PC-9 (cell line): ENCODE measurements around the gene LYZL2.
"Not testable (repeated sequence)": the region's sequence is repeated elsewhere in the genome, so short reads cannot be mapped to it uniquely, and the experiment has no call there.

ENCODE experiments used
- CTCF ChIP-seq: fragments of 200-600 bp; sonication (generic); conservative IDR thresholded peaks from 2 replicates; pipeline ENCODE4 v1.6.1; 2017; ENCODE audit warnings: mixed run types, antibody characterized with exemption, mild to moderate bottlenecking, moderate library complexity
- EZH2 ChIP-seq: fragments of 200-600 bp; sonication (generic); IDR thresholded peaks from 2 replicates; pipeline ENCODE4 v1.8.0; 2017; ENCODE audit warnings: antibody characterized with exemption, low read depth

GRCh38 chr10:30643557-30644199 lies 14.1 kb upstream of the LYZL2 start:
- TF ChIP-seq CTCF, EZH2: not testable (repeated sequence)
